ENCODE measurements around the gene KIF25.
"Not testable (repeated sequence)": the region's sequence is repeated elsewhere in the genome, so short reads cannot be mapped to it uniquely, and the experiment has no call there.

Gene KIF25

DNA sequence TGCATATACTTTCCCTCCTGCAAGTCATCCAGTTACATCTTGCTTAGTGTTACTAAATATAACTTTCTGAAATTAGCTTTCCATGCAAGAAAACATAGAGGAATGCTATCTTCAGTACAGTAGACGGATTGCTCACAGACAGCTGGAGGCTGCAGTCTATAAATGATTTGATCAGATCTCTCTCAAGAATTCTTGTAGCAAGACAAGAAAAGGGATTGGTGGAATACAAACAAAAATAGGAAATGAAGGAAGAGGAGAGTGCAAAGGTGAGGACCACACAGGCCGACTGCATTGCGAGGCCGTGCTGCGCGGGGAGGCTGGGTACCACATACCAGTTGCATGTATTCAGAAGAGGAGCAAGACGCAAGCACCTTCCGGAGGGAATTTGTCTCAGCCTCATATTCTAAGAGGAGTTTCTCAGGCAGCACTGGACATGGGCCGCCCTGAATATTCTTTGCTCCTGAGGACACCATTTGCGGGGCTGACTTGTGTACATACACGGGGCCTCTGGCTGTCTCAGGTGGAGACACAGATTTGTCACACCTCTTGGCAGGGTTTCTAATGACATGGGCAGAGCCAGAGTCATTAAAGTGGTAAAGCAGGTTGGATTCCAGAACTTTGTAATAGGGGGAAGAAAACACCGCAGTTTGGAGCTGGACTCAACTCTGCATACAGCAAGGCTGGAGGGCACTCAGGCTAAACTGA lies 22.7 kb upstream of the KIF25 start:
- DNase-seq (ENCODE audit: low read depth in 2 of 2), result no peak

- no peak for DNase-seq (ENCODE audit: low read depth in 2 of 2)
Measured at GRCh38 chr6:167975458-167975857, 22.0 kb upstream of the KIF25 start.

- DNase-seq (ENCODE audit: low read depth in 2 of 2), result not testable (repeated sequence)
Measured at GRCh38 chr6:167976116-167976657, 21.3 kb upstream of the KIF25 start.

GRCh38 chr6:167976708-167977107 lies 20.8 kb upstream of the KIF25 start:
- no peak for DNase-seq (ENCODE audit: low read depth in 2 of 2)

GRCh38 chr6:167977717-167978467 lies 19.6 kb upstream of the KIF25 start:
- DNase-seq (ENCODE audit: low read depth in 2 of 2), result no peak

GRCh38 chr6:167978607-167979006 lies 18.9 kb upstream of the KIF25 start:
- no peak for DNase-seq (ENCODE audit: low read depth in 2 of 2)

- DNase-seq (ENCODE audit: low read depth in 2 of 2), result no peak
Measured at GRCh38 chr6:167979436-167980139, 17.9 kb upstream of the KIF25 start.

DNA sequence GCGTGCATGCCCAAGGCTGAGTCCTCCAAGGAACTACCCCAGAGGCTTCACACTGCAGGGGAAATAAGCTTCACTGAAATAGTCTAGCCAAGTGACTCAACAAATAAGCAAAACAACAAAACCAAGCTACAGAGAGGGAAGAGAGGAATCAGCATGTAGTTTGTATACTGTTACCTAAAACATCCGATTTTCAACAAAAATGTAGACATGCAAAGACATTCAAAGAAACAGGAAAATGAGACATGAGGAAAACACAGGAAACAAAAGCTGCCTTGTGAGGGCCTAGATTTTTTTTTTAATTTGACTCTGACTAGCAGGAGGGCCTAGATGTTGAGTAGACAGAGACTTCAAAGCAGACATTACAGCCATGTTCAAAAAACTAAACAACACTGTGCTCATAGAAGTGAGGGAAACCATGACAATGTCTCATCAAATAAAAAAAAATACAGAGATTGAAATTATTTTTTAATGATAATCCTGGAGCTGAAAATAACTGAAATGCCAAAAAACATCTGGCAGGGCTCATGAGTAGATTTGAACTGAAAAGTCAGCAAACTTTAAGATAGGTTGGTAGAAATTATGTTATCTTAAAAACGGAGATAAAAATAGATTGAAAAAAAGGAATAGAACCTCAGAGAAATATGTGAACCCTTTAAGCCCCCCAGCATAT lies 16.4 kb upstream of the KIF25 start:
- DNase-seq (ENCODE audit: low read depth in 2 of 2), result no peak

DNA sequence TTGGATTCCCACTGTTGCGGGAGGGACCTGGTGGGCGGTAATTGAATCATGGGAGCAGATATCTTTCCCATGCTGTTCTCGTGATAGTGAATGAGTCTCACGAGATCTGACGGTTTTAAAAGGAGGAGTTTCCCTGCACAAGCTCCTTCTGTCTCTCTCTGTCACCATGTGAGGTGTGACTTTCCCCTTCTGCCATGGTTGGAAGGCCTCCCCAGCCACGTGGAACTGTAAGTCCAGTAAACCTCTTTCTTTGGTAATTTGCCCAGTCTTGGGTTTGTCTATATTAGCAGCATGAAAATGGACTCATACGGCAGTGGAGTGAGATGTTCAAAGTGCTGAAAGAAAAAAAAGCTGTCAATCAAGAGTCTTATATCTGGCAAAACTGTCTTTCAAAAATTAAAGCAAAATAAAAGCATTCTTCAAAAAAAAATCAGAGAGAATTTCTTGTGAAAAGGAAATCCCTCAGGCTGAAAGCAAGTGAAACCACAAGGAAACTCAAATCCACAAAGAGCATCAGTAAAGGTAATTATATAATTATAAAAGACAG lies 15.5 kb upstream of the KIF25 start:
- DNase-seq (ENCODE audit: low read depth in 2 of 2), result no peak

DNA sequence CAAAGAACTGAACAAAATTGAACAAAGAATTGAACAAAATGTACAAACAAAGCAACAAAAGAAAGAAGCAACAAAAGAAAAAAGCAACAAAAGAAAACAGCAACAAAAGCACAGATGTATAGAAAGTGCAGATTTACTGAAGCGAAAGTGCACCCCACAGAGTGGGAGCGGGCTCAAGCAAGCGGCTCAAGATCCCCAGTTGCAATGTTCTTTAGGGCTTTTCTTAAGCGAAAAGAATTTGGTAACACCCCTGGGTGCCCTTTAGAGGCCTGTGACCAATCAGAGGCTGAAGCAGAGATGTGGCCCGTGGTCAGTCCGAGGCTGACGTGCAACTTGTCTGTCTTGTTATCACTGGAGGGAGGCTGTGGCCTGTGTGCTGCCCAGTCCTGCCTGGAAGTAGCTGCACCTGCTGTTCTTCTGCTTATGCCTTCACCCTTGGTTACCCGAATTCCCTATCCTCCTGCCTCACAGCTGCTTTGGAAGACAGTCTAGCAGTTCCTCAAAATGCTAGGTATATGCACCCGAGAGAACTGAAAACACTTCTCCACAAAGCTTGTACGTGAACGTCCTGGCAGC lies 13.2 kb upstream of the KIF25 start:
- DNase-seq (ENCODE audit: low read depth in 2 of 2), result no peak

GRCh38 chr6:167984876-167985604 lies 12.4 kb upstream of the KIF25 start:
- no peak for DNase-seq (ENCODE audit: low read depth in 2 of 2)

GRCh38 chr6:167985911-167986595 lies 11.4 kb upstream of the KIF25 start:
- DNase-seq (ENCODE audit: low read depth in 2 of 2), result no peak

DNA sequence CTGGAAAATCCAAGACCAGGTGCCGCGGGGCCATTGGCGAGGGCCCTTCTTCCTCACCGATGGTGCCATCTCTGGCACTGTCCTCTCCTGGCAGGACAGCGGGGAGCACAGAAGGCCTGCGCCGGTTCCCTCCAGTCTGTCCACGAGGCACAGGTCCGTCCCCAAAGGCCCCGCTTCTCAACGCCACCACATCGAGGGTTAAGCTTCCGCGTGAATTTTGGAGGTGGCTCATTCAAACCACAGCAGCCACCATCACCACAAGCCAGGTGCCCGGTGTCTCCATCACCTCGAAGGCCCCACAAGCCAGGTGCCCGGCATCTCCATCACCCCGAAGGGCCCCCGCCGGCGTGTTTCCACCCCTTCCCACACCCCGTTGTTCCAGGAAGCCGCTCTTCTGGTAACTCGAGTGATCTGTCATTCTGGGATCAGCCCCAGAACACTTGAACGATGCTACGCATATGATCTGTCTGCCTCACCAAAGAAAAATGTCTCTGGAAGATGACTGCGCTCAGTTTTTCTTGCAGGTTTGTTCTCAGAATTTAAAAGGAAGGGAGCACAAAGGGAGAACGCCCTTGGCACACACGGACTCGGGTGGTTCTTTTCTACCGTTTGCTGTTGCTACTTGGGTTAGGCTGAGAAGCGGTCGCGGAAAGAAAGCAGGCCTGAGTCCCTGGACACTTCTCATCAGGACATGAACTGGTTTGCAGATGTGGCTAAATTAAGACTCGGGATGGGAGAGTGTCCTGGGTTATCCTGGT lies 9.9 kb upstream of the KIF25 start:
- DNase-seq (ENCODE audit: low read depth in 2 of 2), result no peak

DNA sequence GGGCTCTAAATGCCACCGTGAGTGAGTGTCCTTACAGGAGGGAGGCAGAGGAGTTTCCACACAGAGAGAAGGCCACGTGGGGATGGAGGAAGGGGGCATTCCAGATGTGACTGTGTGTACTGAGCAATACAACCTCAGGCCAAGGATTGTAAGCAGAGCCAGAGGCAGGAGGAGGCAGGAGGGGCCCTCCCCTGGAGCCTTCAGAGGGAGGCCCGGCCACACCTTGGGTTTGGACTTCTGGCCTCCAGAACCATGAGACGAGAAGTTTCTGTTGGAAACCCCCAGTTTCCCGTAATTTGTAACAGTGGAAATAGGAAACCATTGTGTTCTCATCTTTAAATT lies 9.3 kb upstream of the KIF25 start:
- no peak for DNase-seq (ENCODE audit: low read depth in 2 of 2)

DNA sequence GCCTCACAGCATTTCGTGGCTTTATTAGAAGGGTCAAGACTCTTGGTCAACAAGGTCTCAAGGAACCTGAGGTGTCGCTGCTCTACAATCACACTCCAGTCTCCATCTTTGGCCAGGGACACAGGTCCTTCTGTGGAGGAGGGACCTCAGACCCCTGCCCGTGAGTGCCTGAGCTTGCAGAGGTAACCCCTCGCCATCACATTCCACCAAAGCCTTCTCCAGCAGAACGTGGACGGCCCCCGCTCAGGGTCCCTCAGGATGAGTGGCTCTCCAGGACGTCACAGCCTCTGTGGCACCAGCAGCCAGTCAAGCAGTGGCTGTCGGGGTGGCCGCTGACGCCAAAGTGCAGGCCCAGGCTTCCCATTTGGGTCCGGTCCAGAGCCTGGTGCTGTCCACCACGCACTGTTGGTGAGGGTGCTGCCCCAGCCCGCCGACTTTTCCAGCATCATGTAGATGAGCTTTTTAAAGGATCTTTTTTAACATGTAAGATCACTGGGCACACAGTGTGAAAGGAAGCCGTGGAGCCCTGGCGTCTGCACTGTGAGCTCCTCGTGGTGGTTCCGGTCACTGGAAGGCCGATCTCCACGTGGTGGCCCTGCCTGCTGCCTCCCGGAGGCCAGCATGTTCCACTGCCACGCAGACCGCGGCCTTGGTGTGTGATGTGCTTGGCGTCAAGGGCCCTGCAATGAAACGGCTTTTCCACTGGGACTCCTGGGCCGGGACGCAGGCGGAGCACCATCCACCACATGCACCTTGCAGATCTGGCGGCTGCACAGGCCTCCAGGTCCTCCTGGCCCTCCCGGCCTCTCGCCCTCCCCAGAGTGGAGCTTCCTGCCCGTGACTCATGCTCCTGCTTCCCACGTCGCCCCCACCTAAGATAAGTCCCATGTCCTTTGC lies 8.3 kb upstream of the KIF25 start:
- no peak for DNase-seq (ENCODE audit: low read depth in 2 of 2)

GRCh38 chr6:167990016-167990945 lies 7.2 kb upstream of the KIF25 start:
- DNase-seq (ENCODE audit: low read depth in 2 of 2), result no peak

DNA sequence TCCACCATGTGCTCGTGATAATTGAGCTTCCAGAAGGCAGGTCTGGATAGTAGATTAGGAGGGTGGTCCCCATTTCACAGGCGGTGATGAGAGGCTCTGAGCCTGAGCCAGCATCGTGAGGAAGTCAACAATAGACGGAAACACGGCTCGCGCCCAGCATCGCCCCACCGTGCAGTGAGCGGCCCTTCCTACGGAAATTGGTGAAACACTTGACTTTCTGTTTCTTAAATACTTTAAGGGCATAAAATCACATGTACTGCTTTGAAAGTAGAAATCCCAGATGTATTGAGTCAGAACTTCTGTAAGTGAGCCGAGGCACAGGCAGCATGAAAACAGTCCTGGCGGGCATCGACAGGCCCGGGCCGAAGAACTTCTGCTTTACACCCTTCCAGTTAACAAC lies 4.3 kb upstream of the KIF25 start:
- no peak for DNase-seq (ENCODE audit: low read depth in 2 of 2)

Data from stimulated activated CD4-positive, alpha-beta T cell treated with anti-CD3 and anti-CD28 coated beads, Interleukin-1b, Interleukin-23, amount 100 ng/mL, for 4 hours (primary cell).